Measurements from ENCODE around the gene MTG1.

GRCh38 chr10:133454204-133454893 lies 60.4 kb downstream of the MTG1 start:
- no peak for TF ChIP-seq POLR2A (IDR thresholded peaks at IDR 0.05; ENCODE audit: low read length)
- TF ChIP-seq GATA1 (IDR thresholded peaks at IDR 0.05; ENCODE audit: low read depth, low read length): no peak

Data from erythroblast (primary cell).